Stimulated activated CD8-positive, alpha-beta memory T cell treated with anti-CD3 and anti-CD28 coated beads, Interleukin-12 subunit alpha, Interleukin-12 subunit beta, amount 100 ng/mL, for 1 hour (primary cell): ENCODE data around the gene PTPRN2.
"Not testable (repeated sequence)": the region's sequence is repeated elsewhere in the genome, so short reads cannot be mapped to it uniquely, and the experiment has no call there.

Source experiments
- DNase-seq: peaks from one replicate; pipeline ENCODE4 v3.0.0-alpha.2; 2020; ENCODE audit warnings: low read depth

Gene PTPRN2

GRCh38 chr7:157596881-157597280, 990.7 kb downstream of the PTPRN2 start:
- DNase-seq = no peak

- no peak for DNase-seq
These were observed 991.2 kb downstream of the PTPRN2 start for GRCh38 chr7:157596471-157596870.

GRCh38 chr7:157596026-157596425, 991.6 kb downstream of the PTPRN2 start:
- no peak for DNase-seq

GRCh38 chr7:157595086-157595855, 992.4 kb downstream of the PTPRN2 start:
- DNase-seq = no peak

GRCh38 chr7:157594306-157594705, 993.3 kb downstream of the PTPRN2 start:
- DNase-seq = no peak

- no peak for DNase-seq
These were observed 994.1 kb downstream of the PTPRN2 start for GRCh38 chr7:157593541-157593940.

- not testable (repeated sequence) for DNase-seq
These were observed 994.8 kb downstream of the PTPRN2 start for GRCh38 chr7:157592636-157593320.

GRCh38 chr7:157590526-157590925, 997.1 kb downstream of the PTPRN2 start:
- no peak for DNase-seq

- DNase-seq = no peak
These were observed 997.9 kb downstream of the PTPRN2 start for GRCh38 chr7:157589680-157590079.

GRCh38 chr7:157587805-157588560, 999.6 kb downstream of the PTPRN2 start:
- no peak for DNase-seq

GRCh38 chr7:157587051-157587804, 1000.4 kb downstream of the PTPRN2 start:
- DNase-seq = no peak

- DNase-seq = no peak
These were observed 1001.1 kb downstream of the PTPRN2 start for GRCh38 chr7:157586426-157586955.

- DNase-seq = no peak
These were observed 1002.3 kb downstream of the PTPRN2 start for GRCh38 chr7:157585113-157585861.

- DNase-seq = no peak
These were observed 1003.2 kb downstream of the PTPRN2 start for GRCh38 chr7:157584420-157584819.

- DNase-seq = no peak
These were observed 1005.9 kb downstream of the PTPRN2 start for GRCh38 chr7:157581740-157582139.

- DNase-seq = no peak
These were observed 1007.3 kb downstream of the PTPRN2 start for GRCh38 chr7:157580324-157580723.

- DNase-seq = no peak
These were observed 1008.2 kb downstream of the PTPRN2 start for GRCh38 chr7:157579425-157579824.

- DNase-seq = no peak
These were observed 1009.8 kb downstream of the PTPRN2 start for GRCh38 chr7:157577796-157578339.

- no peak for DNase-seq
These were observed 1010.6 kb downstream of the PTPRN2 start for GRCh38 chr7:157577061-157577460.

- peak; percentile 18 for DNase-seq
These were observed 1011.2 kb downstream of the PTPRN2 start for GRCh38 chr7:157576415-157576814.

GRCh38 chr7:157575777-157576176, 1011.8 kb downstream of the PTPRN2 start:
- no peak for DNase-seq
